ENCODE results near the gene AVL9.

DNA sequence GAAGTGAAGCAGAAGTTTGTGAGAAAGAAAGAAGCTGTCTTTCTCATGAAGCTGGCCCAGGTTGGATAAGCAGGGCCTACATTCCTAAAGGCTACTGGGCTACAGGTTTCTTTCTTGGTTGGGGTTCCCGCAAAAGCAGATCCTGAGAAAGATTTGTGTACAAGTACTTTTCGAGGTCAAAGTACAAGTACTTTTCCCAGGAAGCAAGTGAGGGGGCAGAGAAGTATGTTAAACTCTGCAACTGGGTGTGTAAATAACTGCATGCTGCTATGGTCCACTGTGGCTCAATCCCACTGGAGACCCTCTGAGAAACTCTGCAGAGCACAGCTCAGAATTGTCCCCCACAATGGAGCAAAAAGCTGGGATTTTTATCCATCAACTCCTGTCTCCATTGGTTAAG, 33.8 kb upstream of the AVL9 start:
- TF ChIP-seq, protein P1, sequence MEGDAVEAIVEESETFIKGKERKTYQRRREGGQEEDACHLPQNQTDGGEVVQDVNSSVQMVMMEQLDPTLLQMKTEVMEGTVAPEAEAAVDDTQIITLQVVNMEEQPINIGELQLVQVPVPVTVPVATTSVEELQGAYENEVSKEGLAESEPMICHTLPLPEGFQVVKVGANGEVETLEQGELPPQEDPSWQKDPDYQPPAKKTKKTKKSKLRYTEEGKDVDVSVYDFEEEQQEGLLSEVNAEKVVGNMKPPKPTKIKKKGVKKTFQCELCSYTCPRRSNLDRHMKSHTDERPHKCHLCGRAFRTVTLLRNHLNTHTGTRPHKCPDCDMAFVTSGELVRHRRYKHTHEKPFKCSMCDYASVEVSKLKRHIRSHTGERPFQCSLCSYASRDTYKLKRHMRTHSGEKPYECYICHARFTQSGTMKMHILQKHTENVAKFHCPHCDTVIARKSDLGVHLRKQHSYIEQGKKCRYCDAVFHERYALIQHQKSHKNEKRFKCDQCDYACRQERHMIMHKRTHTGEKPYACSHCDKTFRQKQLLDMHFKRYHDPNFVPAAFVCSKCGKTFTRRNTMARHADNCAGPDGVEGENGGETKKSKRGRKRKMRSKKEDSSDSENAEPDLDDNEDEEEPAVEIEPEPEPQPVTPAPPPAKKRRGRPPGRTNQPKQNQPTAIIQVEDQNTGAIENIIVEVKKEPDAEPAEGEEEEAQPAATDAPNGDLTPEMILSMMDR (IDR thresholded peaks at IDR 0.05) = no peak
- TF ChIP-seq POLR2A (IDR thresholded peaks at IDR 0.05) = no peak
- no peak for TF ChIP-seq POLR2AphosphoS5 (IDR thresholded peaks at IDR 0.05)
- no peak for TF ChIP-seq EP300 (IDR thresholded peaks at IDR 0.05)

All from sigmoid colon (tissue), 4 donors.